MCF 10A (cell line): Measurements from ENCODE around the gene TREX2. TPM values are rescaled to one million over a fixed set of nuclear protein-coding genes. Genes with fewer than 3 reads are reported as not detected.

Experiments
- Bru-seq: library from RNA; stranded (reverse); fragments of 400-500 nt; gene quantifications from one replicate; lab custom pipeline; 2021; lab: Mats Ljungman, UMichigan
- BruChase-seq, 2 experiments: library from RNA; stranded (reverse); fragments of 400-500 nt; gene quantifications; one replicate each; lab custom pipeline; 2021; lab: Mats Ljungman, UMichigan
- BruUV-seq: library from RNA; stranded (reverse); fragments of 400-500 nt; replicated peaks from 2 replicates; lab custom pipeline; 2021; lab: Mats Ljungman, UMichigan
- CTCF ChIA-PET: fragments of 300-600 bp; sonication (Branson Sonifier 250); formaldehyde crosslinking; extraction: SDS; loops from one replicate; lab custom pipeline; 2021; ENCODE audit warnings: antibody characterized with exemption, inconsistent platforms; lab: Yijun Ruan, JAX
- POLR2A ChIA-PET: fragments of 300-600, 350-650 bp; sonication (Branson Sonifier 250); formaldehyde crosslinking; extraction: SDS; loops from one replicate; lab custom pipeline; 2020; ENCODE audit warnings: antibody characterized with exemption, inconsistent platforms; lab: Yijun Ruan, JAX
- DNase-seq: peaks from one replicate; pipeline ENCODE4 v3.0.0-alpha.2; 2018; ENCODE audit not compliant: unreplicated experiment
- H3K27ac Mint-ChIP-seq: one replicate; pipeline ENCODE4 v1.8.0; 2022; ENCODE audit warnings: mild to moderate bottlenecking, low read depth, mixed read lengths; ENCODE audit not compliant: unreplicated experiment
- H3K27me3 Mint-ChIP-seq: one replicate; pipeline ENCODE4 v1.8.0; 2022; ENCODE audit warnings: mixed read lengths; ENCODE audit not compliant: insufficient read depth, unreplicated experiment
- H3K36me3 Mint-ChIP-seq: one replicate; pipeline ENCODE4 v1.8.0; 2022; ENCODE audit warnings: mild to moderate bottlenecking, moderate library complexity, mixed read lengths; ENCODE audit not compliant: insufficient read depth, unreplicated experiment
- H3K4me1 Mint-ChIP-seq: one replicate; pipeline ENCODE4 v1.8.0; 2022; ENCODE audit warnings: mixed read lengths; ENCODE audit not compliant: insufficient read depth, unreplicated experiment
- H3K4me3 Mint-ChIP-seq: one replicate; pipeline ENCODE4 v1.8.0; 2022; ENCODE audit warnings: mild to moderate bottlenecking, moderate library complexity, mixed read lengths; ENCODE audit not compliant: unreplicated experiment
- H3K9me3 Mint-ChIP-seq: one replicate; pipeline ENCODE4 v1.8.0; 2022; ENCODE audit warnings: mixed read lengths; ENCODE audit not compliant: unreplicated experiment
- CTCF ChIP-seq: fragments of 200-600 bp; IDR thresholded peaks from one replicate; pipeline ENCODE4 v1.8.0; 2022; ENCODE audit warnings: antibody characterized with exemption, mild to moderate bottlenecking; ENCODE audit not compliant: unreplicated experiment
- intact Hi-C: fragments of 100-400 bp; cut with micrococcal nuclease; formaldehyde crosslinking; loops from 2 replicates; pipeline ENCODE4 v1.14.1; 2022
- long read RNA-seq: library from polyadenylated mRNA; stranded (forward); transcript quantifications from one replicate; pipeline ENCODE4 v2.0.0, GENCODE V29; 2022
- total RNA-seq: library from RNA; stranded (reverse); gene quantifications from 2 replicates; pipeline ENCODE4 v1.2.3, GENCODE V29; 2022

Gene TREX2
- total RNA-seq (0.49 and 0.75 TPM in 2 replicates), Bru-seq, nascent RNA (percentile 35 among the genes with signal in this experiment), BruChase-seq, experiment 1, labeled RNA remaining after a 6-hour chase (percentile 42 among the genes with signal in this experiment), BruChase-seq, experiment 2, labeled RNA remaining after a 2-hour chase (percentile 40 among the genes with signal in this experiment)
- long read RNA-seq, partial matches to known transcripts: 12 of 13 reads
- long read RNA-seq, other reads (novel, unspliced or antisense): 1 of 13 reads

- ChIA-PET CTCF (interaction anchor here (0.5 to 1.1 kb wide), 4 partner anchors 7 to 61 kb away, joined by 3 to 5 read pairs (median 4); no protein-coding TSS in a partner anchor), POLR2A (no interaction called here)
- Mint-ChIP-seq H3K9me3 (no peaks in the 10 kb centered on the region), H3K36me3 (peaks cover 8% of the 10 kb centered on the region), H3K27me3 (no peaks in the 10 kb centered on the region), H3K4me1 (no peaks in the 10 kb centered on the region), H3K4me3 (no peak within 1 kb of the TSS), H3K27ac (no peak within 1 kb of the TSS)
- intact Hi-C loops: no loop called here
- no TSS peak for BruUV-seq
- DNase-seq: no peak
- no peak for TF ChIP-seq CTCF
These were observed at the start of gene TREX2 for GRCh38 chrX:153445856-153446635. TREX2 (minus strand) TSS chrX:153446056; CDS start chrX:153445430, 626 bp downstream.

GRCh38 chrX:153495362-153495751 lies 49.5 kb upstream of the TREX2 start:
- H3K4me3 Mint-ChIP-seq: peak overlapping the region; percentile 51
- ChIA-PET POLR2A (interaction anchor here (0.7 kb wide), 1 partner anchor 25 kb away, joined by 3 read pairs; the partner anchor contains the start of gene HAUS7), CTCF (no interaction called here)

GRCh38 chrX:153494541-153495361 lies 48.9 kb upstream of the TREX2 start, which contains the start of gene BGN:
BGN (plus strand) TSS chrX:153494980; CDS start chrX:153504632, 9,652 bp downstream.
- intact Hi-C loops: no loop called here
- Mint-ChIP-seq H3K27me3 (no peaks in the 10 kb centered on the region), H3K27ac (peak within 1 kb of the TSS; percentile 59), H3K36me3 (no peaks in the 10 kb centered on the region), H3K9me3 (no peaks in the 10 kb centered on the region), H3K4me1 (peaks cover 6% of the 10 kb centered on the region), H3K4me3 (peak within 1 kb of the TSS; percentile 51)
- CTCF ChIA-PET: no interaction called here
- no peak for TF ChIP-seq CTCF
- POLR2A ChIA-PET: interaction anchor here (0.7 kb wide), 1 partner anchor 24 kb away, joined by 3 read pairs; the partner anchor contains the start of gene HAUS7
- BruUV-seq: no TSS peak
- no peak for DNase-seq

More at GRCh38 chrX:153495362-153495751, 49.5 kb upstream of the TREX2 start:
- BruUV-seq: no TSS peak
- peaks cover under 1% of the 10 kb centered on the region for H3K9me3 Mint-ChIP-seq
- peaks cover 6% of the 10 kb centered on the region for H3K4me1 Mint-ChIP-seq
- H3K27ac Mint-ChIP-seq: peak overlapping the region; percentile 59
- intact Hi-C loops: no loop called here
- no peaks in the 10 kb centered on the region for H3K36me3 Mint-ChIP-seq
- TF ChIP-seq CTCF: no peak
- H3K27me3 Mint-ChIP-seq: no peaks in the 10 kb centered on the region
- DNase-seq: peak; percentile 23
